Activated CD4-positive, CD25-positive, alpha-beta regulatory T cell treated with anti-CD3 and anti-CD28 coated beads, Interleukin-2, amount 50 U/mL, for 24 hours (primary cell): Measurements from ENCODE around the gene CDK10.
"Not testable (repeated sequence)": the region's sequence is repeated elsewhere in the genome, so short reads cannot be mapped to it uniquely, and the experiment has no call there.

ENCODE experiments used
- ATAC-seq, 2 donors: fragments of 150-1000 bp; cut with Tn5 transposase; one replicate each; pipeline ENCODE4 v1.10.0; 2021; ENCODE audit warnings: mild to moderate bottlenecking in 1 of 2, moderate library complexity in 1 of 2

The CDK10 gene

GRCh38 chr16:89696670-89697128 lies 10.2 kb downstream of the CDK10 start:
- no peak for ATAC-seq

DNA sequence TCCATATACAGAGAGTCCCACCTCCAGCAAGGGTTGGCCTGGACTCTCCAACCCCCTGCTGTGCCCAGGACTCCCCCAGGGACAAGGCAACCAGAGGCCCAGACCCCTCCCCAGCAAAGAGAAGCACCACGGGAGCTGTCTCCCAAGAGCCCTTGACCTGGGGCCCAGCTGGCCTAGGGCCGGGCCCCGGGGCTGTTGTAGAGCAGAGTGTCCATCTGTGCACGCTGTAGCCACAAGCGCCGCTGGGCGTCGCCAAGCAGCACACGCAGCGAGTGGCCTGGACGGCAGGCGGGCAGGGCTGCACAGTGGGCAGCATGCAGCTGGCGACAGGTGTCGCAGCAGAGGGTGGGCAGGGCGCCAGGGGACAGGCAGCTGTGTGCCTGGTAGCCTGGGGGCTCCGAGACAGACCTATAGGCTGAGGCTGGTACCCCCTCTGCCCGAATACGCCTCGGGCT lies 10.7 kb downstream of the CDK10 start:
- no peak for ATAC-seq

- no peak for ATAC-seq
Measured at GRCh38 chr16:89697616-89698331, 11.3 kb downstream of the CDK10 start.

GRCh38 chr16:89698717-89699116 lies 12.2 kb downstream of the CDK10 start:
- ATAC-seq = not testable (repeated sequence)

DNA sequence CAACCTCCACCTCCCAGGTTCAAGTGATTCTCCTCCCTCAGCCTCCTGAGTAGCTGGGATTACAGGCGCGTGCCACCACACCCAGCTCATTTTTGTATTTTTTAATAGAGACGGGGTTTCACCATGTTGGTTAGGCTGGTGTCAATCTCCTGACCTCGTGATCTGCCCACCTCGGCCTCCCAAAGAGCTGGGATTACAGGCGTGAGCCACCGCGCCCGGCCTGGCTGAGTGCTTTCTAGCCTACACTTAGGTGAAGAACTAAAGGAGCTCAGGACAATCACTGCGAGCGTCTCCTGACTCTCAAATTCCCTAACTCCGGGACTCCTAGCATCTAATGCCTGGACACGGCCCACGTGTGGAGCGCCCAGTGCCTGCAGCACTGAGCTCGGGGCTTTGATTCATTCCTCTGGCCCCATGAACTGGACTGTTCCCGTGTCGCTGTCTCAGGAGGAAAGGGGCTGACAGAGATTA lies 13.2 kb downstream of the CDK10 start:
- ATAC-seq = not testable (repeated sequence)

DNA sequence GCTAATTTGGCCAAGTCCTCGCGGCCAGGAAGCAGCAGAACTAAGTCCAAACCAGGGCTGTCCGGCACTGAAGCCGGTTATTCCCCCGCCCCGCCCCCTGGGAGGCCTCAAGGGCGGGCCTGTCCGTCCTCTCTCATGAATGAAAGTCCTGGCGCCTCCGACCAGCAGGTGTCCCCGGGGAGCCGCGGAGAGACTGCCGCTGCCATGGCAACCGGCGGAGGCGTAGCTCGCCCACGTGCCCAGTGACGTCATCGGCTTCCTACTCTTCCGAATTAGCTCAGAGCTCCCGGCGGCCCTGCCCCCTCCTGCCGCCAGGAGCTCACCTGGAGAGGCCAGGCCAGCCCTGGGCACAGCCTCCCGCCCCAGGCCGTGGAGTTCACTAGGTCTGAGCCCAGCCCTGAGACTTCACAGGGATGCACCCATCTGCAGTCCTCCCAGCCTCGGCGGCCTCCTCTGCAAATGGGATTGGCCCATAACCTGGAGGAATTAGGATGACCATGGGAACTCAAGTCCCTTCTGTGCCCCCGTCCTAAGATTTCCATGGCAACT lies 13.7 kb downstream of the CDK10 start:
- ATAC-seq = peak; percentile 15 to 25

DNA sequence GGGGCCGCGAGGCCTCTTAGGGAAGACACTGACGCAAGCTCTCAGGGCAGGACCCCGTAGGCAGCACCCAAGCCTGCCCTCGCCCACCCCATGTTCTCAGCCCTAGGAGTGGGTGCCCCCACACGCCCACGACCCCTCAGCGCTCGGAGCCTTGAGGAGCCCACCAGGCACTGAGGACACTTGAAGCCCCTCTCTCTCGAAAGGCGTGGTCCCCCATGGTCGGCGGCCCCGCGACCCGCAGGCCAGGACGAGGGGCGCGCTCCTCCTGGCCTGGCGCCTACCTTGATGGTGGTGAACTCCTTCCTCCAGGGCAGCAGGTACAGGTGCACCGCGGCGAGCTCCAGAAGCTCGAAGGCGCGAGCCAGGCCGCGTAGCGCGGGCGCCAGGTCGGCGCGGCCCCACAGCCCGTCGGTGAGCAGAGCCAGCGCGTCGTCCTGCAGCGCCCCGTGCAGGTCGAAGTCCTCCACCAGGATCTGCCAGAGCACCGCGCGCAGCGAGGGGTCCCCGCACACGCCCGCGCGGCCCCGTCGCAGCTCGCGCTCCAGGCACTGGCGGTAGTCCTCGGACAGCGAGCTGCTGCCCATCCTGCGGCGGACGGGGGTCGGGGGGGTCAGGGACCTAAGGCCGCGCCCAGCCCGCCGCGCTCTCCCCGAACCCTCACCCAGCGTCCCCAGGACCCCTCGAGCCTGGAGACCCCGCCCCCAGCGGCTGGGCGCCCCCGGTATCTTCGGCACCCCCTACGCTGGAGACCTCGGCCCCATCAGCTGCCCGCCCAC lies 14.3 kb downstream of the CDK10 start:
- peak; percentile 15 to 19 for ATAC-seq

- ATAC-seq = peak; percentile 76 to 78
Measured at GRCh38 chr16:89701425-89702406, 15.2 kb downstream of the CDK10 start, which contains the start of gene SPATA2L. TSS of gene SPATA2L (minus strand) at chr16:89701705. CDS start at chr16:89701232, 473 bp downstream.

GRCh38 chr16:89704281-89704680 lies 17.8 kb downstream of the CDK10 start:
- no peak for ATAC-seq

- no peak for ATAC-seq
Measured at GRCh38 chr16:89705006-89705405, 18.5 kb downstream of the CDK10 start.

- no peak for ATAC-seq
Measured at GRCh38 chr16:89706518-89707260, 20.2 kb downstream of the CDK10 start.

- ATAC-seq = no peak
Measured at GRCh38 chr16:89707695-89708094, 21.2 kb downstream of the CDK10 start.

- no peak for ATAC-seq
Measured at GRCh38 chr16:89708481-89708931, 22.0 kb downstream of the CDK10 start.

GRCh38 chr16:89709166-89709565 lies 22.7 kb downstream of the CDK10 start:
- ATAC-seq = no peak

- ATAC-seq = no peak
Measured at GRCh38 chr16:89709716-89710432, 23.4 kb downstream of the CDK10 start.

- no peak for ATAC-seq
Measured at GRCh38 chr16:89710709-89711564, 24.4 kb downstream of the CDK10 start.

DNA sequence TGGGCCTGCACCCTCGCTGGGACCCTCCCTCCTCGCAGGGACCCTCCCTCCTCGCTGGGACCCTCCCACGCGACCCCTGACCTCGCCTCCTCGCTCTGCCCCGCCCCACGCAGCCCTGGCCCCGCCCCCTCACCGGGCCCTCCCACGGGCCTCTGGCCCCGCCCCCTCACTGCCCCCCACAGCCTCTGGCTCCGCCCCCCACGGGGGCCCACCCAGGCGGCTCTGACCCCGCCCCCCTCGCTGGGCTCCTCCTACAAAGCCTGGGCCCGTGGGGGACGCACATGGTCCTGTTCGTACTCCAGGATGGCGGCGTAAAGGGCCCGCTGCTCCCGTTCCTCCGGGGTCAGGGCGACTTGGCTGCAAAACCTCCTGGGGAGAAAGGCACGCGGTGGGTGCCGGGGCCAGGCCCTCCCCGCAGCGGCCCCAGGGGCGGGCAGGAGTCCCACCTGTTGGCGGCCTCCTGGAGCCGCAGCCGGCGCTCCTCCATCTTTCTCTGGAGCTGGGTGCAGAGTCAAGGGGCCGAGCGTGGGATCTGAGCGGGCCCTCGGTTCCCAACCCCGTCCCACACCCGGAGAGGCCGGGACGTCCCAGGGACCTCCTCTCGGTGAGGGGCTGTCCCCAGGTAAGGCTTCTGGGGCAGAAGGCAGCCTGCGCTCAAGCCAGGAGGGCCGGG lies 25.2 kb downstream of the CDK10 start:
- ATAC-seq = peak; percentile 83

- no peak for ATAC-seq
Measured at GRCh38 chr16:89712274-89712781, 25.8 kb downstream of the CDK10 start.

DNA sequence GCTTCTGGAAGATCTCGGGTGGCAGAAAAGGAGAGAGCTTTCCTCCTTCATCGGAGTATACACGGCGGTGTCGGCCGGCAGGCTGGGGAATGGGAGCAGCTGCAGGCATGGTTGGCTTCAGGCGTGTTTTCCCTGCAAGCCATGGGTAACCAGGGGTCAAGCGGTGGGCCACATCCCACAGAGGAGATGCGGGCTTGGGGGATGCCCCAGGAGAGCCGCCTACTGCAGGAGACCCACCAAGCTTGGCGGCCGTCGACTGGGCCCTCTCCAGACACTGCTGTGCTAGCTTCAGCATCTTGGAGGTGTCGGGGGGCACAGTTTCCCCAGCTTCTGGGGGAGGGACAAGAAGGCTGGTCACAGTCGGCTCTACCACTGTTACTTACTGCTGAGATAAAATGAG lies 30.0 kb downstream of the CDK10 start:
- no peak for ATAC-seq
